HG03442 (cell line): Measurements from ENCODE around the gene SELENOM.

ENCODE experiments used
- ATAC-seq: cut with Tn5 transposase; IDR thresholded peaks from one replicate; pipeline ENCODE4 v1.9.1; 2021; ENCODE audit warnings: mild to moderate bottlenecking, moderate library complexity; ENCODE audit not compliant: unreplicated experiment

SELENOM gene

GRCh38 chr22:31107178-31107893, at the start of gene SELENOM:
Gene SELENOM, minus strand, starts transcription at chr22:31107568. Its CDS starts 63 bp downstream, at chr22:31107505.
- peak; percentile 88 for ATAC-seq

GRCh38 chr22:31155422-31155821, 48.1 kb upstream of the SELENOM start:
- no peak for ATAC-seq

GRCh38 chr22:31154975-31155374, 47.6 kb upstream of the SELENOM start:
- no peak for ATAC-seq

- no peak for ATAC-seq
Measured at GRCh38 chr22:31153357-31153756, 46.0 kb upstream of the SELENOM start.

GRCh38 chr22:31151872-31152271, 44.5 kb upstream of the SELENOM start:
- no peak for ATAC-seq

GRCh38 chr22:31150615-31151014, 43.2 kb upstream of the SELENOM start:
- no peak for ATAC-seq

GRCh38 chr22:31148953-31149627, 41.7 kb upstream of the SELENOM start:
- no peak for ATAC-seq

- ATAC-seq, result no peak
Measured at GRCh38 chr22:31148488-31148887, 41.1 kb upstream of the SELENOM start.

- no peak for ATAC-seq
Measured at GRCh38 chr22:31144223-31144622, 36.9 kb upstream of the SELENOM start.

- ATAC-seq, result no peak
Measured at GRCh38 chr22:31143537-31143936, 36.2 kb upstream of the SELENOM start.

- ATAC-seq, result no peak
Measured at GRCh38 chr22:31143038-31143437, 35.7 kb upstream of the SELENOM start.

- ATAC-seq, result no peak
Measured at GRCh38 chr22:31142285-31142684, 34.9 kb upstream of the SELENOM start.

GRCh38 chr22:31141551-31141950, 34.2 kb upstream of the SELENOM start:
- no peak for ATAC-seq

GRCh38 chr22:31140746-31141145, 33.4 kb upstream of the SELENOM start:
- ATAC-seq, result no peak

- ATAC-seq, result no peak
Measured at GRCh38 chr22:31139866-31140716, 32.7 kb upstream of the SELENOM start, which contains the start of gene PLA2G3. Gene PLA2G3, minus strand, starts transcription at chr22:31140508. Its CDS starts 154 bp downstream, at chr22:31140354.

GRCh38 chr22:31139066-31139465, 31.7 kb upstream of the SELENOM start:
- no peak for ATAC-seq

GRCh38 chr22:31138126-31138525, 30.8 kb upstream of the SELENOM start:
- ATAC-seq, result no peak

GRCh38 chr22:31137721-31138120, 30.4 kb upstream of the SELENOM start:
- ATAC-seq, result no peak

GRCh38 chr22:31136711-31137110, 29.3 kb upstream of the SELENOM start:
- ATAC-seq, result no peak

- ATAC-seq, result no peak
Measured at GRCh38 chr22:31136155-31136554, 28.8 kb upstream of the SELENOM start.

- no peak for ATAC-seq
Measured at GRCh38 chr22:31135706-31136105, 28.3 kb upstream of the SELENOM start.
